ENCODE data around the gene MLH3.
"Not testable (repeated sequence)": the region's sequence is repeated elsewhere in the genome, so short reads cannot be mapped to it uniquely, and the experiment has no call there.

The MLH3 gene

GRCh38 chr14:75050852-75051555 lies at the start of gene MLH3:
Gene MLH3, minus strand, starts transcription at chr14:75051467. Its CDS starts 1,812 bp downstream, at chr14:75049655.
- no peak for DNase-seq (ENCODE audit: low read depth)

GRCh38 chr14:75098682-75099081 lies 47.4 kb upstream of the MLH3 start:
- DNase-seq (ENCODE audit: low read depth): no peak

- DNase-seq (ENCODE audit: low read depth): no peak
Observed at GRCh38 chr14:75098212-75098611, 46.9 kb upstream of the MLH3 start.

- no peak for DNase-seq (ENCODE audit: low read depth)
Observed at GRCh38 chr14:75096959-75097358, 45.7 kb upstream of the MLH3 start.

GRCh38 chr14:75095690-75096089 lies 44.4 kb upstream of the MLH3 start:
- DNase-seq (ENCODE audit: low read depth): no peak

- no peak for DNase-seq (ENCODE audit: low read depth)
Observed at GRCh38 chr14:75094896-75095295, 43.6 kb upstream of the MLH3 start.

- DNase-seq (ENCODE audit: low read depth): no peak
Observed at GRCh38 chr14:75092698-75093097, 41.4 kb upstream of the MLH3 start.

GRCh38 chr14:75091251-75091650 lies 40.0 kb upstream of the MLH3 start:
- DNase-seq (ENCODE audit: low read depth): no peak

- DNase-seq (ENCODE audit: low read depth): no peak
Observed at GRCh38 chr14:75090353-75090752, 39.1 kb upstream of the MLH3 start.

- peak; percentile 29 for DNase-seq (ENCODE audit: low read depth)
Observed at GRCh38 chr14:75088566-75089373, 37.5 kb upstream of the MLH3 start.

- DNase-seq (ENCODE audit: low read depth): no peak
Observed at GRCh38 chr14:75088153-75088552, 36.9 kb upstream of the MLH3 start.

GRCh38 chr14:75084513-75084912 lies 33.2 kb upstream of the MLH3 start:
- DNase-seq (ENCODE audit: low read depth): no peak

GRCh38 chr14:75083271-75083670 lies 32.0 kb upstream of the MLH3 start:
- DNase-seq (ENCODE audit: low read depth): no peak

GRCh38 chr14:75081660-75082229 lies 30.5 kb upstream of the MLH3 start:
- no peak for DNase-seq (ENCODE audit: low read depth)

GRCh38 chr14:75079521-75079920 lies 28.3 kb upstream of the MLH3 start:
- no peak for DNase-seq (ENCODE audit: low read depth)

GRCh38 chr14:75077794-75078193 lies 26.5 kb upstream of the MLH3 start:
- DNase-seq (ENCODE audit: low read depth): no peak

- no peak for DNase-seq (ENCODE audit: low read depth)
Observed at GRCh38 chr14:75070383-75070782, 19.1 kb upstream of the MLH3 start.

GRCh38 chr14:75069811-75070145 lies 18.5 kb upstream of the MLH3 start:
- DNase-seq (ENCODE audit: low read depth): no peak

GRCh38 chr14:75069121-75069810 lies 18.0 kb upstream of the MLH3 start, which contains the start of gene ZC2HC1C:
Gene ZC2HC1C, plus strand, starts transcription at chr14:75069641. Its CDS starts 933 bp downstream, at chr14:75070574.
- DNase-seq (ENCODE audit: low read depth): peak; percentile 73

- no peak for DNase-seq (ENCODE audit: low read depth)
Observed at GRCh38 chr14:75068294-75069120, 17.2 kb upstream of the MLH3 start.

- not testable (repeated sequence) for DNase-seq (ENCODE audit: low read depth)
Observed at GRCh38 chr14:75067765-75068164, 16.5 kb upstream of the MLH3 start.

- DNase-seq (ENCODE audit: low read depth): no peak
Observed at GRCh38 chr14:75067212-75067611, 15.9 kb upstream of the MLH3 start.
